ENCODE data around the gene ATRAID.

ATRAID gene

GRCh38 chr2:27220091-27220490 is 8.2 kb downstream of the ATRAID start:
- no peak for DNase-seq (ENCODE audit: low read depth)

GRCh38 chr2:27221166-27221565 is 9.3 kb downstream of the ATRAID start:
- no peak for DNase-seq (ENCODE audit: low read depth)

DNA sequence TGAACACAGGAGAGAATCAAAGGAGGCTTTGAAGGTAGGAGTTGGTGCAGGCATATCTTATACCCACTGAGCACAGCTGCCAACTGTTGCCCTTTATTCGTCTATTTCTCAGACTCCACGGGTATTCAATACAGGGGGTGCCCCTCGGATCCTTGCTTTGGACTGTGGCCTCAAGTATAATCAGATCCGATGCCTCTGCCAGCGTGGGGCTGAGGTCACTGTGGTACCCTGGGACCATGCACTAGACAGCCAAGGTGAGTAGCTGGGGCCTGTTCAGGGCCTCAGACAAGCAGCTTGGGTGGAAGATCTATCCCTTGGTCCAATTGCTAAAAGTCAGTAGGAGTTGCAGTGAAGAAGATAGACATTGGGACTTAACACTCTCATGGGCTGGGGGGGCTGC is 10.6 kb downstream of the ATRAID start:
- DNase-seq (ENCODE audit: low read depth) = no peak

DNA sequence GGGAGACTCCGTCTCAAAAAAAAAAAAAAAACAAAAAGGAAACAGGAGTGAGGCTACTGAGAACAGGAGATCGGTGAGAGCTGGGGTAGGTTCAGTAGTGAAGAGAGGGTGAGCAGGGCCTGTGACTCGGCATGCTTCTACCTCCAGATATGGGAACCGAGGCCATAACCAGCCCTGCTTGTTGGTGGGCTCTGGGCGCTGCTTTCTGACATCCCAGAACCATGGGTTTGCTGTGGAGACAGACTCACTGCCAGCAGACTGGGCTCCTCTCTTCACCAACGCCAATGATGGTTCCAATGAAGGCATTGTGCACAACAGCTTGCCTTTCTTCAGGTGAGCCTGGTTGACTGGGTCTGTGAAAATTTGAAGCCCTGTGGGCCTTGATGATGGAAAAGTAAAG is 11.6 kb downstream of the ATRAID start:
- no peak for DNase-seq (ENCODE audit: low read depth)

DNA sequence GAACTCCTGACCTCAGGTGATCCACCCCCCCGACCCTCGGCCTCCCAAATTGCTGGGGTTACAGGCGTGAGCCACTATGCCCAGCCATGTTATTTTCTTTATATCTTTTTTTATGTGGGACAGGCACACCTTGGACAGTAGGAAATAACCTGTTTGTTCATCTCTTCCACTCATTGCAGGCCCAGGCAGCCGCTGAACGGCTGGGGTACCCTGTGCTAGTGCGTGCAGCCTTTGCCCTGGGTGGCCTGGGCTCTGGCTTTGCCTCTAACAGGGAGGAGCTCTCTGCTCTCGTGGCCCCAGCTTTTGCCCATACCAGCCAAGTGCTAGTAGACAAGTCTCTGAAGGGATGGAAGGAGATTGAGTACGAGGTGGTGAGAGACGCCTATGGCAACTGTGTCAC is 13.7 kb downstream of the ATRAID start:
- no peak for DNase-seq (ENCODE audit: low read depth)

DNA sequence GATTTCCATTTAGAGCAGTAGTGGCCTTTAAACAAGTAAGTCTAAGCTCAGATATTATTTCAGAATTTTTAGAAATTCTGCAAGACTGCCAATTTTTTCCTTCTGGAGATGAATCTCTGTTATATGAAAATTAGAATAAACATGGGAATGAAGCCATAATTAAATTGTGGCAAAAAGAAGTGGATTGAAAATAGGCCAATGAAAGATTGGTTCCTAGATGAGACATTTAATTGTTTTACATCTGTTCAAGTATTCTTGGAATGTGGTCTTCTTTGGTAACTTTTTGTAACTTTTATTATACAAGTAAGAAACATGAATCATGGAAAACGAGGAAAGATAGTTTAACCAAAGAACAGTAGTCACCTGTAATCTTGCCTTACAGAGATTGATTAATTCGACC is 15.7 kb downstream of the ATRAID start:
- DNase-seq (ENCODE audit: low read depth) = no peak

DNA sequence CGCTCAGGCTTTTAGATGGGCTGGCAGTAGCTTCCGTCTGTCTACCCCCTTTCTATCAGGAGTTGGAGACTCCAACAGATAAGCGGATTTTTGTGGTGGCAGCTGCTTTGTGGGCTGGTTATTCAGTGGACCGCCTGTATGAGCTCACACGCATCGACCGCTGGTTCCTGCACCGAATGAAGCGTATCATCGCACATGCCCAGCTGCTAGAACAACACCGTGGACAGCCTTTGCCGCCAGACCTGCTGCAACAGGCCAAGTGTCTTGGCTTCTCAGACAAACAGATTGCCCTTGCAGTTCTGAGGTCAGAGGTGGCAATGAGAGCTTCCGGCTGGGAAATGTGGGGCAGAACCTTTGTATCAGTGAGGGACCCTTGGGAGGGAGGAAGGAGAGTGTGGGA is 20.1 kb downstream of the ATRAID start:
- no peak for DNase-seq (ENCODE audit: low read depth)

GRCh38 chr2:27233341-27233740 is 21.5 kb downstream of the ATRAID start:
- no peak for DNase-seq (ENCODE audit: low read depth)

DNA sequence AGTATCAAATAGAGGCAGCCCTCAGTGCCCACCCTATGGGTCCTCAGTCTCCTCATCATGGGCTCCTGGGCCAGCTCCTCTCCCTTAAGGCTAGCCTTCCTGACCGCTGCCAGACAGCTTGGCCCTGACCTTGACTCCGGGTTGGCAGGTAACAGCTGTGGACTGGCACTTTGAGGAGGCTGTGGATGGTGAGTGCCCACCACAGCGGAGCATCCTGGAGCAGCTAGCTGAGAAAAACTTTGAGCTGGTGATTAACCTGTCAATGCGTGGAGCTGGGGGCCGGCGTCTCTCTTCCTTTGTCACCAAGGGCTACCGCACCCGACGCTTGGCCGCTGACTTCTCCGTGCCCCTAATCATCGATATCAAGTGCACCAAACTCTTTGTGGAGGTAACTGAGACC is 24.3 kb downstream of the ATRAID start:
- DNase-seq (ENCODE audit: low read depth) = no peak

DNA sequence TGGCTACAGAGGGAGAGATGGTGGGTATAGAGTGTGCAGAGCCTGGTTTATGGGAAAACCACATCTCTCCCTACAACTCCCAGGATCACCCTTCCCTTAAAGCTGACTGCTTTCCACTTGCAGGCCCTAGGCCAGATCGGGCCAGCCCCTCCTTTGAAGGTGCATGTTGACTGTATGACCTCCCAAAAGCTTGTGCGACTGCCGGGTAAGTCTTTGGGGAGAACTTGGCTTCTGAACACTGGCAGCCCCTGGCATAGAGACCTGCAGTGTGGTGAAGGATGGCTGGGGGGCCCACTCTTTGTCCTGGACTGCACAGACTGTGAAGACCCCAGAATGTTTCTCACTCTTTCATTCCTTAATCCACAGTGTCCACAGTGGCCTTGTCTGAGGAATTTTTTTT is 24.8 kb downstream of the ATRAID start:
- no peak for DNase-seq (ENCODE audit: low read depth)

GRCh38 chr2:27237341-27237945 is 25.6 kb downstream of the ATRAID start:
- DNase-seq (ENCODE audit: low read depth) = no peak

- DNase-seq (ENCODE audit: low read depth) = no peak
Measured at GRCh38 chr2:27238976-27239375, 27.1 kb downstream of the ATRAID start.

DNA sequence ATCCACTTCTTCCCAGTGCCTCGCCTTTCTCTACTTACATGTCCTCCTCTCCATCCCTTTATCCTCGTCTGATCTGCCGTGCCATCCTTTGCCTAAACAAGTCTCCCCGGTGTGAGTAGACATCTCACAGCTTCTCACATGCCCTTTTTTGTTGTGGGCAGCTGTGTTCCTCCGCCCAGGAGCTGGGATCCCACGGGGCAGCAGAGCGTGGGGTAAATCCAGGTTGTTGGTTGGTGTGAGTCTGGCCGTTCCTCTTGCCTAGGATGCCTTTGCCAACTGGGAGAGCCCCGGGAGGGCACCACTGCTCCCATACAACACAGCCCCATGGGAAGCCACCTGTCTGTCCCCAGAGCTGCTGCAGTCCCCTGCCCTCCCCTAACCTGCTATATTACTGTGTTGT is 28.6 kb downstream of the ATRAID start:
- no peak for DNase-seq (ENCODE audit: low read depth)

- DNase-seq (ENCODE audit: low read depth) = no peak
Measured at GRCh38 chr2:27241761-27242613, 30.1 kb downstream of the ATRAID start.

- DNase-seq (ENCODE audit: low read depth) = no peak
Measured at GRCh38 chr2:27242614-27242951, 30.7 kb downstream of the ATRAID start.

- DNase-seq (ENCODE audit: low read depth) = no peak
Measured at GRCh38 chr2:27243391-27244130, 31.7 kb downstream of the ATRAID start.

DNA sequence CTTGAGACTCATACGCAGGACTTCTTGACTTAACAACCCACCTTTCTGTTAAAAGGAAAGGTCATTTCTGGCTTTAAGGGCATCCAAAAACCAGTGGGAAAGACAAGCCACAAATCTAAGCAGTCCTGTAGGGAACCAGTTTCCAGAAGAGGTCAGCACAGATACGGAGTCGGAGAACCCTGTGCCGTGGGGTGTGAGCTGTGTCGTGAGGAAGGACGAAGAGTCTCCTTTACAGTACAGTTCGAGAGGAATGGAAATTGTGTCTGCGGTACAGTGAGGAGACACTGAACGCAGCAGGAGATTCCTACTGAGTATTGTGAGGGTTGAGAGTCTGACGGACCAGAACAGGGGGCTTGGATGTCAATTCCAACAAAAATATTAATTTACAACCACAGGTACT is 33.3 kb downstream of the ATRAID start:
- DNase-seq (ENCODE audit: low read depth) = no peak

GRCh38 chr2:27245626-27246025 is 33.8 kb downstream of the ATRAID start:
- no peak for DNase-seq (ENCODE audit: low read depth)

DNA sequence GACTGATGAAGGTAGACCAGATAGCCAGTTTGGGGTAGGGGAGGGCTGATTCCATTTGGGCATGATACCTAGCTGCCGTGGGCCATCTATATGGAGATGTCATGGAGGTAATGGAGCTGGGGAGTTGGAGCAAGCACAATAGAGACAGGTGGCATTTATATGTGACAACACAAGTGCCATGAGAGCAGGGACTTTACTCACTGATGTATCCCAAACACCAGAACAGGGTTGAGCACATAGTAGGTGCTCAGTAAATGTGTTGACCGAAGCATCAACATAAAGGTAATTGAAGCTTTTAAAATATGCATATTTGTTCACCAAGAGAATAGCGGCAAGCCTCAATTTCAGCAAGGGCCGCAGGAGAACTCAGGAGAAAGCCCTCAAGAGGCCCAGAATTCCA is 36.1 kb downstream of the ATRAID start:
- no peak for DNase-seq (ENCODE audit: low read depth)

- no peak for DNase-seq (ENCODE audit: low read depth)
Measured at GRCh38 chr2:27249159-27249890, 37.5 kb downstream of the ATRAID start.

DNA sequence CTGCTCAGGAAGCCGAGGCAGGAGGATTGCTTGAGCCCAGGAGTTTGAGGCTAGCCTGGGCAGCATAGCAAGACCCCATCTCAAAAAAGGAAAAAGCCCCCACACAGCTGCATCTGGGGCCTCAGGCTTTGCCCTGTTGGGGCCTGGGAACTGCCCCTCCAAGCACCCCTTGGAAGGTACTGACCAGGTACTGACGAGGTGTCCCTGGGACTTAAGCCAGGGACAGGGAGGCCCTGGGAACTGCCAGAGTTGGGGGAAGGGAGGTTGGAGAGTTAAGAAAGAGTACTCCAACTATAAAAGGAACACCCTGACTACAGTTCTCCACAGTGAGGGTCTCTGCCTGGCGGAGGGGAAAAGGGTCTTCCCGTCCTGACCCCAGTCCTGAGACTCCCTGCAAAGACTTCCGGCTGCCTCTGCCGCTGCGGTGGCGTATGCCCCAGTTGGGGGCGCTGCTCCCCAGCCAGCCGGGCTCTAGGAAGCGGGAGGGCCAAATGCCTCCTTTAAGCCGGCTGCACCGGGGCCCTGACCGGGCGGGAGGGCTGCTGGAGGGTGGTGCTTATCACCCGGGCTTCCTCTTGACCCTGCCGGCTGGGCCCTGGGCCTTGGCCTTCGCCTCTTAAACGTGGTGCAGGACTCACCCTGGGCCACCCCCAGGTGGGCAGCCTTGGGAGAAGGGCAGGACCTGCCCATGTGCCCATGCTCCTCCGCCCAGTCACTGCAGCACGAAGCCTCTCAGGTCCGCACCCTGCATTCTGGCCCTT is 38.2 kb downstream of the ATRAID start:
- no peak for DNase-seq (ENCODE audit: low read depth)

Measured in GM04504 (cell line).